EL (cell line): ENCODE results near the gene CPXM2.
A peak's percentile ranks its signal among the peaks of the same experiment; 100 is the strongest.

Experiments used
- DNase-seq: peaks from one replicate; pipeline ENCODE4 v3.0.0-alpha.2; 2016

CPXM2 gene

GRCh38 chr10:123891144-123892071 lies at the start of gene CPXM2:
Gene CPXM2 (minus strand): TSS chr10:123891807. CDS start chr10:123891659, 148 bp downstream.
- DNase-seq = peak; percentile 5

- no peak for DNase-seq
These were observed 48.0 kb upstream of the CPXM2 start for GRCh38 chr10:123939591-123939990.

GRCh38 chr10:123938890-123939289 lies 47.3 kb upstream of the CPXM2 start:
- DNase-seq = no peak

- no peak for DNase-seq
These were observed 44.8 kb upstream of the CPXM2 start for GRCh38 chr10:123936426-123936825.

GRCh38 chr10:123935680-123936079 lies 44.1 kb upstream of the CPXM2 start:
- no peak for DNase-seq

- no peak for DNase-seq
These were observed 43.2 kb upstream of the CPXM2 start for GRCh38 chr10:123934846-123935245.

GRCh38 chr10:123930340-123931001 lies 38.9 kb upstream of the CPXM2 start:
- peak; percentile 80 for DNase-seq

- peak; percentile 2 for DNase-seq
These were observed 38.2 kb upstream of the CPXM2 start for GRCh38 chr10:123929791-123930190.

GRCh38 chr10:123928427-123928826 lies 36.8 kb upstream of the CPXM2 start:
- DNase-seq = no peak

- DNase-seq = peak; percentile 56
These were observed 35.0 kb upstream of the CPXM2 start for GRCh38 chr10:123926401-123927264.

- no peak for DNase-seq
These were observed 30.5 kb upstream of the CPXM2 start for GRCh38 chr10:123922126-123922525.

GRCh38 chr10:123916775-123917174 lies 25.2 kb upstream of the CPXM2 start:
- no peak for DNase-seq

GRCh38 chr10:123913688-123914268 lies 22.2 kb upstream of the CPXM2 start:
- peak; percentile 11 for DNase-seq

GRCh38 chr10:123912871-123913270 lies 21.3 kb upstream of the CPXM2 start:
- DNase-seq = no peak

- DNase-seq = no peak
These were observed 20.9 kb upstream of the CPXM2 start for GRCh38 chr10:123912466-123912865.

GRCh38 chr10:123911866-123912265 lies 20.3 kb upstream of the CPXM2 start:
- DNase-seq = no peak

GRCh38 chr10:123909866-123910265 lies 18.3 kb upstream of the CPXM2 start:
- no peak for DNase-seq

- no peak for DNase-seq
These were observed 17.8 kb upstream of the CPXM2 start for GRCh38 chr10:123909426-123909825.

- no peak for DNase-seq
These were observed 16.8 kb upstream of the CPXM2 start for GRCh38 chr10:123908379-123908778.

GRCh38 chr10:123906884-123907652 lies 15.5 kb upstream of the CPXM2 start:
- no peak for DNase-seq

- DNase-seq = no peak
These were observed 14.7 kb upstream of the CPXM2 start for GRCh38 chr10:123906296-123906695.

GRCh38 chr10:123904834-123905409 lies 13.3 kb upstream of the CPXM2 start:
- no peak for DNase-seq
